ENCODE data around the gene OR52B2. TPM values are rescaled to one million over a fixed set of nuclear protein-coding genes. Genes with fewer than 3 reads are reported as not detected.

The OR52B2 gene
- total and polyA plus RNA-seq, 9 of the 15 experiments (the other 6 are each of a cell fraction or from before 2014, with no cell fraction given) = not detected

DNA sequence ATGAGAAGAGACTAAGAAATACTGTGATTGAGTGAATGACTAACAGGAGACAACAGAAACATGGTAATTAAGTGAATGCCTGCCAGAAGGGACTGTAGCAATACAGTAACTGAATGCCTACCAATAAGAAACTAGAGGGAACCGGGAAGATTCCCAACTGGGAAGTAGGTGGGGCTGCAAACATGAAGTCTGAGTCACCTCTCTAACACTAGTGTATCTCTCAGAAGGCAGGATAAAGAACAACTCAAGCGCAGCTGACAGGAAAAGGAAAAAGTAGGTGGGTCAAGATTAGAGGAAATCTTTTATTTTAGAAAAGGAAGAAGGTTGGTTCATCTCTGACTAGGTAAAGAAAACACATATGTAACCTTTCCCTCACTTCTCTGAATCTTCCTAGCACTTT is 49.2 kb upstream of the OR52B2 start:
- ATAC-seq (no peak), DNase-seq (ENCODE audit: extremely low read depth in 1 of 4, low spot score in 3 of 4) (no peak), FAIRE-seq (no peak)
- no peaks in the 10 kb centered on the region for H3K9me3 ChIP-seq (replicated peaks; ENCODE audit: control insufficient read depth, insufficient read depth, low read depth, low read length)
- intact Hi-C loops (cut with micrococcal nuclease) (no loop called here), in situ Hi-C loops (cut with MboI) (no loop called here)
- H3K27ac ChIP-seq (ENCODE audit: extremely low read depth, low read depth, low read length) = no peak overlapping the region
- no peak overlapping the region for H3K9ac ChIP-seq (ENCODE audit: insufficient read depth in 1 of 2, low read depth in 2 of 2, low read length in 2 of 2)
- H3K4me2 ChIP-seq (ENCODE audit: insufficient read depth, low read length) = no peak overlapping the region
- H2AFZ ChIP-seq (ENCODE audit: low read depth, low read length) = no peak overlapping the region
- ChIA-PET POLR2A (interaction anchor here (0.6 to 0.8 kb wide), 2 partner anchors 15 to 22 kb away, joined by 3 read pairs; partner anchors contain the start of gene FHIP1B), CTCF (ENCODE audit: low intra/inter-chr PET ratio) (interaction anchor here (0.6 kb wide), 1 partner anchor 10 kb away, joined by 3 read pairs; no protein-coding TSS in a partner anchor)
- no peaks in the 10 kb centered on the region for H3K27me3 ChIP-seq (ENCODE audit: control insufficient read depth in 2 of 2, insufficient read depth in 2 of 2, low read length in 2 of 2)
- TF ChIP-seq FOSL1 (tag; conservative IDR thresholded peaks at IDR 0.05) (0 out of 2 replicates have a peak, but pooled peaks have one; percentile 25), NR3C1 (CRISPR knock-in tag; IDR thresholded peaks at IDR 0.05) (no peak), TBL1XR1 (IDR thresholded peaks at IDR 0.05; ENCODE audit: low read length in 2 of 2) (no peak), NFXL1 (CRISPR knock-in tag; IDR thresholded peaks at IDR 0.05) (no peak), ZNF696 (CRISPR knock-in tag; conservative IDR thresholded peaks at IDR 0.05) (no peak), ZNF444 (CRISPR knock-in tag; IDR thresholded peaks at IDR 0.05) (no peak), GABPB2 (CRISPR knock-in tag; conservative IDR thresholded peaks at IDR 0.05) (no peak), ZNF785 (CRISPR knock-in tag; IDR thresholded peaks at IDR 0.05) (no peak)
- TF ChIP-seq, protein P1, sequence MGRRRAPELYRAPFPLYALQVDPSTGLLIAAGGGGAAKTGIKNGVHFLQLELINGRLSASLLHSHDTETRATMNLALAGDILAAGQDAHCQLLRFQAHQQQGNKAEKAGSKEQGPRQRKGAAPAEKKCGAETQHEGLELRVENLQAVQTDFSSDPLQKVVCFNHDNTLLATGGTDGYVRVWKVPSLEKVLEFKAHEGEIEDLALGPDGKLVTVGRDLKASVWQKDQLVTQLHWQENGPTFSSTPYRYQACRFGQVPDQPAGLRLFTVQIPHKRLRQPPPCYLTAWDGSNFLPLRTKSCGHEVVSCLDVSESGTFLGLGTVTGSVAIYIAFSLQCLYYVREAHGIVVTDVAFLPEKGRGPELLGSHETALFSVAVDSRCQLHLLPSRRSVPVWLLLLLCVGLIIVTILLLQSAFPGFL (CRISPR knock-in tag; IDR thresholded peaks at IDR 0.05) = no peak
- no peaks in the 10 kb centered on the region for H3K9me1 ChIP-seq (ENCODE audit: control insufficient read depth, insufficient read depth, low read length)
- no peak overlapping the region for H3K4me3 ChIP-seq
- no TSS peak for BruUV-seq (replicated peaks)
- H4K20me1 ChIP-seq (replicated peaks; ENCODE audit: control insufficient read depth, insufficient read depth, low read length) = no peaks in the 10 kb centered on the region; the same call in 1 of the 2 replicates
- H3K36me3 ChIP-seq (ENCODE audit: control insufficient read depth, insufficient read depth, low read length) = peaks cover 85% of the 10 kb centered on the region; the same call in 2 of the 3 replicates
- 62% methylated on average over 2 of the region's 2 CpGs for WGBS (ENCODE audit: insufficient coverage, low coverage, missing lambda C conversion rate)
- H3K4me1 ChIP-seq (replicated peaks in 1 of 2; ENCODE audit: control insufficient read depth in 2 of 2, insufficient read depth in 2 of 2, low read length in 2 of 2) = peaks cover 0 to 8% of the 10 kb centered on the region in 2 experiments; a peak in 2 of 5 replicates
- H3K79me2 ChIP-seq (ENCODE audit: control insufficient read depth, insufficient read depth, low read length) = no peaks in the 10 kb centered on the region

Measured in K562 (cell line).